ENCODE measurements around the gene NPAT.

- TF ChIP-seq TCF7L2 (IDR thresholded peaks at IDR 0.05; ENCODE audit: low read depth, low read length), result no peak
- peak; percentile 98 for TF ChIP-seq CTCF (CRISPR knock-in tag; IDR thresholded peaks at IDR 0.05)
- TF ChIP-seq ETV5 (CRISPR knock-in tag; IDR thresholded peaks at IDR 0.05; ENCODE audit: borderline replicate concordance), result peak; percentile 98
- TF ChIP-seq CREB1 (IDR thresholded peaks at IDR 0.05), result peak; percentile 87
- peak; percentile 98 for TF ChIP-seq CREB1 (CRISPR knock-in tag; IDR thresholded peaks at IDR 0.05)
- TF ChIP-seq GTF2F1 (IDR thresholded peaks at IDR 0.05; ENCODE audit: low read length), result no peak
- TF ChIP-seq MLX (CRISPR knock-in tag; IDR thresholded peaks at IDR 0.05), result peak; percentile 57
- no peak for TF ChIP-seq ZNF251 (CRISPR knock-in tag; IDR thresholded peaks at IDR 0.05)
Measured at GRCh38 chr11:108222574-108223347, at the start of gene NPAT, which contains the start of gene ATM.

Measured in HepG2 (cell line).